H1 (cell line): ENCODE measurements around the gene ATG5. TPM values are rescaled to one million over a fixed set of nuclear protein-coding genes. Genes with fewer than 3 reads are reported as not detected.
A peak's percentile ranks its signal among the peaks of the same experiment; 100 is the strongest.

ENCODE experiments used
- CTCF ChIA-PET: fragments of 300-600 bp; sonication (Branson Sonifier 250); formaldehyde crosslinking; loops from one replicate; lab custom pipeline; 2021; ENCODE audit not compliant: partially characterized antibody; lab: Charles Lee
- POLR2A ChIA-PET: fragments of 300-600 bp; sonication (Branson Sonifier 250); formaldehyde crosslinking; loops from one replicate; lab custom pipeline; 2021; ENCODE audit warnings: inconsistent platforms; ENCODE audit not compliant: partially characterized antibody; lab: Charles Lee
- DNase-seq, 2 experiments: peaks; one replicate each; pipeline versions ENCODE4 v3.0.0 to v3.0.0-alpha.2; 2010 to 2022; ENCODE audit warnings: low spot score in 2 of 2, low read depth in 1 of 2, mixed read lengths in 1 of 2
- FAIRE-seq: peaks from 2 replicates; lab custom pipeline; 2011; peaks lifted over from hg19 to GRCh38; lab: Jason Lieb, UNC
- H2AFZ ChIP-seq: 2 replicates; pipeline ENCODE4 v1.8.1; 2012; ENCODE audit warnings: low read length, inconsistent platforms
- H2AK5ac ChIP-seq: 2 replicates; pipeline ENCODE4 v1.6.1; 2013; ENCODE audit warnings: low read depth, low read length
- H2BK120ac ChIP-seq: replicated peaks from 2 replicates; pipeline ENCODE3; 2013; ENCODE audit warnings: low read depth, low read length, inconsistent platforms
- H2BK12ac ChIP-seq: 2 replicates; pipeline ENCODE4 v1.6.1; 2013; ENCODE audit warnings: low read depth, low read length
- H2BK15ac ChIP-seq: 2 replicates; pipeline ENCODE4 v1.6.1; 2013; ENCODE audit warnings: low read length
- H2BK20ac ChIP-seq: 2 replicates; pipeline ENCODE4 v1.6.1; 2013; ENCODE audit warnings: low read length
- H2BK5ac ChIP-seq: 2 replicates; pipeline ENCODE4 v1.6.1; 2013; ENCODE audit warnings: low read depth, low read length
- H3K14ac ChIP-seq: 2 replicates; pipeline ENCODE4 v1.6.1; 2013; ENCODE audit warnings: inconsistent platforms; ENCODE audit not compliant: insufficient read length
- H3K18ac ChIP-seq: 2 replicates; pipeline ENCODE4 v1.6.1; 2013; ENCODE audit warnings: low read length; ENCODE audit errors: extremely low read depth
- H3K23ac ChIP-seq: 2 replicates; pipeline ENCODE4 v1.6.1; 2013; ENCODE audit warnings: inconsistent platforms; ENCODE audit not compliant: insufficient read length
- H3K23me2 ChIP-seq: 2 replicates; pipeline ENCODE4 v1.6.1; 2013; ENCODE audit warnings: low read depth, low read length
- H3K27ac ChIP-seq: 2 replicates; pipeline ENCODE4 v1.6.1; 2011; ENCODE audit warnings: low read depth, low read length, inconsistent platforms
- H3K27me3 ChIP-seq, 4 experiments: replicated peaks in 1 of 4; 1 replicate in 1 of 4; 2 replicates in 3 of 4; pipeline versions ENCODE4 v1.6.1 to v1.8.1; 2011 to 2013; ENCODE audit warnings: low read length in 3 of 4, mild to moderate bottlenecking in 3 of 4, inconsistent platforms in 2 of 4, mixed read lengths in 2 of 4, moderate library complexity in 1 of 4; ENCODE audit not compliant: control insufficient read depth in 3 of 4, insufficient read depth in 3 of 4; ENCODE audit errors: extremely low read depth in 1 of 4
- H3K36me3 ChIP-seq, 4 experiments: 2 replicates each; pipeline versions ENCODE4 v1.6.1 to v1.8.1; 2011 to 2013; ENCODE audit warnings: mild to moderate bottlenecking in 4 of 4, low read length in 3 of 4, moderate library complexity in 2 of 4, control low read depth in 1 of 4, inconsistent platforms in 1 of 4; ENCODE audit not compliant: insufficient read depth in 4 of 4, control insufficient read depth in 2 of 4
- H3K4ac ChIP-seq: replicated peaks from 2 replicates; pipeline ENCODE3; 2013; ENCODE audit warnings: low read length, low read depth, mixed read lengths, inconsistent platforms; ENCODE audit not compliant: insufficient read length
- H3K4me1 ChIP-seq, 4 experiments: replicated peaks in 1 of 4; 1 replicate in 1 of 4; 2 replicates in 3 of 4; pipeline versions ENCODE4 v1.6.1 to v1.8.1; 2011 to 2013; ENCODE audit warnings: low read length in 3 of 4, inconsistent platforms in 2 of 4, mixed read lengths in 1 of 4; ENCODE audit not compliant: insufficient read depth in 4 of 4, control insufficient read depth in 3 of 4
- H3K4me2 ChIP-seq, 2 experiments: 2 replicates each; pipeline versions ENCODE4 v1.6.1 to v1.8.1; 2011 to 2013; ENCODE audit warnings: low read depth in 2 of 2, low read length in 2 of 2, control low read depth in 1 of 2, inconsistent platforms in 1 of 2, mild to moderate bottlenecking in 1 of 2; ENCODE audit not compliant: insufficient read depth in 1 of 2
- H3K4me3 ChIP-seq, 4 experiments: fragments of 200-600, 300-600 bp in 1 of 4; sonication (generic), shearing (Covaris generic), sonication (Bioruptor Twin) in 1 of 4; 2 replicates each; pipeline versions ENCODE4 v1.5.1 to v1.8.1; 2011 to 2016; ENCODE audit warnings: low read length in 4 of 4, low read depth in 3 of 4, control low read depth in 2 of 4, inconsistent platforms in 2 of 4, mild to moderate bottlenecking in 2 of 4, mixed read lengths in 1 of 4, moderate library complexity in 1 of 4; ENCODE audit not compliant: insufficient read depth in 2 of 4; ENCODE audit errors: extremely low read depth in 1 of 4
- H3K56ac ChIP-seq: replicated peaks from 2 replicates; pipeline ENCODE3; 2013; ENCODE audit warnings: low read depth, mild to moderate bottlenecking, mixed read lengths, low read length, inconsistent platforms; ENCODE audit not compliant: insufficient read length
- H3K79me1 ChIP-seq: 2 replicates; pipeline ENCODE4 v1.6.1; 2013; ENCODE audit warnings: low read depth, low read length, control low read depth
- H3K79me2 ChIP-seq, 2 experiments: 2 replicates each; pipeline versions ENCODE4 v1.6.1 to v1.8.1; 2012 to 2013; ENCODE audit warnings: low read length in 2 of 2, mild to moderate bottlenecking in 2 of 2, inconsistent platforms in 1 of 2; ENCODE audit not compliant: insufficient read depth in 2 of 2, control insufficient read depth in 1 of 2
- H3K9ac ChIP-seq, 4 experiments: replicated peaks in 1 of 4; 1 replicate in 1 of 4; 2 replicates in 3 of 4; pipeline versions ENCODE4 v1.6.1 to v1.8.1; 2011 to 2013; ENCODE audit warnings: low read depth in 3 of 4, low read length in 3 of 4, control low read depth in 2 of 4, mild to moderate bottlenecking in 2 of 4, moderate library complexity in 2 of 4, inconsistent platforms in 1 of 4; ENCODE audit errors: extremely low read depth in 1 of 4
- H3K9me3 ChIP-seq, 2 experiments: 2 replicates each; pipeline versions ENCODE4 v1.6.1 to v1.8.1; 2012 to 2013; ENCODE audit warnings: mild to moderate bottlenecking in 2 of 2, moderate library complexity in 2 of 2, control low read depth in 1 of 2, inconsistent platforms in 1 of 2, low read depth in 1 of 2, low read length in 1 of 2, mixed read lengths in 1 of 2; ENCODE audit not compliant: insufficient read depth in 2 of 2
- H4K20me1 ChIP-seq, 2 experiments: replicated peaks in 1 of 2; 2 replicates each; pipeline versions ENCODE3 to v1.8.1; 2011 to 2013; ENCODE audit warnings: inconsistent platforms in 2 of 2, low read length in 2 of 2, mild to moderate bottlenecking in 1 of 2; ENCODE audit not compliant: insufficient read depth in 2 of 2, control insufficient read depth in 1 of 2
- H4K5ac ChIP-seq: 2 replicates; pipeline ENCODE4 v1.6.1; 2013; ENCODE audit warnings: low read length, low read depth, mixed read lengths, inconsistent platforms; ENCODE audit not compliant: insufficient read length
- H4K8ac ChIP-seq: 2 replicates; pipeline ENCODE4 v1.8.0; 2013; ENCODE audit warnings: mild to moderate bottlenecking, moderate library complexity, low read length, inconsistent platforms; ENCODE audit not compliant: insufficient read depth; ENCODE audit errors: extremely low read depth
- H4K91ac ChIP-seq: replicated peaks from 2 replicates; pipeline ENCODE3; 2013; ENCODE audit warnings: low read length, mixed read lengths, inconsistent platforms; ENCODE audit not compliant: insufficient read length
- ASH2L ChIP-seq: fragments of 200-600, 300-600 bp; sonication (generic); IDR thresholded peaks from one replicate; pipeline ENCODE4 v1.7.1; 2017; ENCODE audit warnings: low read length
- RAD21 ChIP-seq, 2 experiments: IDR thresholded peaks in 1 of 2; conservative IDR thresholded peaks in 1 of 2; 2 replicates each; pipeline ENCODE4 v1.6.1; 2011; ENCODE audit warnings: low read depth in 2 of 2, low read length in 2 of 2, improper control_type of control experiment in 1 of 2, inconsistent platforms in 1 of 2, mild to moderate bottlenecking in 1 of 2, moderate library complexity in 1 of 2
- SAP30 ChIP-seq: fragments of 300-600 bp; sonication (generic); IDR thresholded peaks from 2 replicates; pipeline ENCODE4 v1.7.1; 2012; ENCODE audit warnings: low read length, moderate library complexity, mild to moderate bottlenecking, inconsistent platforms; ENCODE audit not compliant: insufficient read depth, insufficient replicate concordance
- TAF1 ChIP-seq: IDR thresholded peaks from 2 replicates; pipeline ENCODE4 v1.6.1; 2011; ENCODE audit warnings: mild to moderate bottlenecking, low read depth, low read length
- WGBS, 2 experiments: shearing (Covaris generic) in 1 of 2; methylation state at CpG; one replicate each; pipeline versions ENCODE4 v1.1.6 to v1.1.7; 2013 to 2015; ENCODE audit warnings: low lambda C conversion rate in 2 of 2, mixed read lengths in 2 of 2, inconsistent platforms in 1 of 2, low coverage in 1 of 2, missing lambda C conversion rate in 1 of 2; ENCODE audit not compliant: insufficient replicate concordance in 2 of 2, insufficient coverage in 1 of 2, insufficient read length in 1 of 2; ENCODE audit errors: extremely low coverage in 1 of 2, missing lambda C conversion rate in 1 of 2; 5-methylcytosine and 5-hydroxymethylcytosine counted together
- polyA plus RNA-seq, 7 experiments: library from polyadenylated mRNA; depleted of rRNA in 3 of 7; stranded (reverse) in 5 of 7; unstranded in 2 of 7; fragments of >200 nt in 5 of 7; fragments of 200-250 nt in 2 of 7; gene quantifications; 1 replicate in 5 of 7; 2 replicates in 1 of 7; 4 replicates in 1 of 7; pipeline versions ENCODE4 v1.2.1 to v1.2.3, GENCODE V29; 2011 to 2013; ENCODE audit warnings: missing spikeins in 2 of 7, mixed read lengths in 2 of 7
- total RNA-seq: library from RNA; stranded (reverse); fragmentation: NEBNext Ultra II Directional; extraction: Animal tissue kit (Norgen Biotek cat#: 25700); gene quantifications from 2 replicates; pipeline ENCODE4 v1.2.1, GENCODE V29; 2021

Gene ATG5
- total and polyA plus RNA-seq, 2 of the 8 experiments (the other 6 are each of a cell fraction or from before 2014, with no cell fraction given), result 18.2 to 39.0 TPM

DNA sequence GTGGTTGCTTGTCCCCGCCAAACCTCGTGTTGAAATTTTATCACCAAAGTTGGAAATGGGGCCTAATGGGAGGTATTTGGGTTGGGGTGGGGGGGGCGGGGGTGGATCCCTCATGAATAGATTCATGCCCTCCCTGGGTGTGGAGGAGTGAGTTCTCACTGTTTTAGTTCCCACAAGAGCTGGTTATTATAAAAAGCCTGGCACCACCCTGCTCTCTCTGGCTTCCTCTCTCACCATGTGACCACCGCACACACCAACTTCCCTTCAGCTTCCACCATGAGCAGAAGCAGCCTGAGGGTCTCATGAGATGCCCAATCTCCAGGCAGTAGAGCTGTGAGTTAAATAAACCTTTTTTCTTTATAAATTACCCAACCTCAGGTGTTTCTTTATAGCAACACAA lies 128.1 kb downstream of the ATG5 start:
- Histone ChIP-seq H2BK120ac (no peak overlapping the region), H4K8ac (no peak overlapping the region), H2BK20ac (no peak overlapping the region), H4K91ac (no peak overlapping the region), H3K23me2 (no peaks in the 10 kb centered on the region; the same call in 1 of the 2 replicates), H3K23ac (no peak overlapping the region), H3K36me3 (peaks cover 0 to 10% (median 0%) of the 10 kb centered on the region in 4 experiments; a peak in 1 of 8 replicates), H3K9me3 (no peaks in the 10 kb centered on the region), H2BK15ac (no peak overlapping the region), H2AK5ac (no peak overlapping the region), H3K4ac (no peak overlapping the region), H3K79me2 (no peaks in the 10 kb centered on the region), H3K27ac (no peak overlapping the region), H2BK12ac (no peak overlapping the region), H3K18ac (no peak overlapping the region), H3K27me3 (no peaks in the 10 kb centered on the region), H2BK5ac (no peak overlapping the region), H3K4me2 (no peak overlapping the region), H3K79me1 (no peaks in the 10 kb centered on the region), H3K9ac (no peak overlapping the region), H3K14ac (no peak overlapping the region), H3K4me1 (peaks cover 0 to 2% (median 0%) of the 10 kb centered on the region in 4 experiments; a peak in 1 of 7 replicates), H2AFZ (no peak overlapping the region), H4K20me1 (no peaks in the 10 kb centered on the region), H4K5ac (no peak overlapping the region), H3K56ac (no peak overlapping the region), H3K4me3 (no peak overlapping the region)
- CTCF ChIA-PET, result no interaction called here
- DNase-seq, result no peak
- TF ChIP-seq TAF1, result no peak
- no peak for TF ChIP-seq ASH2L
- TF ChIP-seq SAP30, result no peak
- TF ChIP-seq RAD21 (IDR thresholded peaks at IDR 0.05 in 1 of 2, conservative IDR thresholded peaks at IDR 0.05 in 1 of 2; ENCODE audit: low read depth in 2 of 2, low read length in 2 of 2), result no peak
- POLR2A ChIA-PET, result no interaction called here
- WGBS, 2 experiments, result 89% methylated on average over 4 of the region's 4 CpGs; no CpG with 5 or more reads in 1 of the 2 experiments
- peak; percentile 28 for FAIRE-seq
